SK-N-SH (cell line): ENCODE measurements around the gene POLA1. TPM values are rescaled to one million over a fixed set of nuclear protein-coding genes. Genes with fewer than 3 reads are reported as not detected.

Source experiments
- CTCF ChIA-PET: fragments of 300-600, 350-600 bp; formaldehyde crosslinking; extraction: SDS; loops from one replicate; lab custom pipeline; 2021; lab: Yijun Ruan, JAX
- POLR2A ChIA-PET: fragments of 350-600 bp; sonication (Branson Sonifier 250); formaldehyde crosslinking; extraction: SDS; loops from one replicate; lab custom pipeline; 2020; ENCODE audit warnings: antibody characterized with exemption, inconsistent platforms; lab: Yijun Ruan, JAX
- DNase-seq: peaks from one replicate; pipeline ENCODE4 v3.0.0; 2012
- H2AFZ ChIP-seq: fragments of 200-600 bp; sonication (generic); 2 replicates; pipeline ENCODE4 v1.8.1; 2016; ENCODE audit warnings: antibody characterized with exemption, mild to moderate bottlenecking, low read depth
- H3F3A ChIP-seq: fragments of 200-600 bp; sonication (generic); replicated peaks from 2 replicates; pipeline ENCODE3; 2016; ENCODE audit warnings: antibody characterized with exemption, mild to moderate bottlenecking; ENCODE audit not compliant: insufficient read depth
- H3K27ac ChIP-seq, 2 experiments: fragments of 200-500 bp in 1 of 2; fragments of 200-600 bp in 1 of 2; sonication (Bioruptor generic) in 1 of 2; sonication (generic), shearing (Covaris generic) in 1 of 2; 2 replicates each; pipeline versions ENCODE4 v1.5.1 to v1.6.1; 2014 to 2016; ENCODE audit warnings: low read depth in 2 of 2, inconsistent platforms in 1 of 2, low read length in 1 of 2, mild to moderate bottlenecking in 1 of 2, mixed read lengths in 1 of 2
- H3K27me3 ChIP-seq: fragments of 200-600 bp; sonication (generic), shearing (Covaris generic); 2 replicates; pipeline ENCODE4 v1.6.1; 2016; ENCODE audit warnings: mixed run types; ENCODE audit not compliant: insufficient read depth
- H3K36me3 ChIP-seq, 2 experiments: fragments of 200-500 bp in 1 of 2; fragments of 200-600 bp in 1 of 2; sonication (Bioruptor generic) in 1 of 2; sonication (generic) in 1 of 2; replicated peaks in 1 of 2; 2 replicates each; pipeline versions ENCODE3 to v1.5.1; 2014 to 2016; ENCODE audit warnings: low read length in 1 of 2, mild to moderate bottlenecking in 1 of 2; ENCODE audit not compliant: insufficient read depth in 2 of 2, control insufficient read depth in 1 of 2
- H3K4me1 ChIP-seq, 2 experiments: fragments of 200-500 bp in 1 of 2; fragments of 200-600 bp in 1 of 2; sonication (Bioruptor generic) in 1 of 2; sonication (generic), shearing (Covaris generic) in 1 of 2; 2 replicates each; pipeline versions ENCODE4 v1.5.1 to v1.6.1; 2014 to 2016; ENCODE audit warnings: low read depth in 1 of 2, low read length in 1 of 2, mixed run types in 1 of 2; ENCODE audit not compliant: insufficient read depth in 2 of 2, control insufficient read depth in 1 of 2
- H3K4me2 ChIP-seq: fragments of 200-600 bp; sonication (generic), shearing (Covaris generic); 2 replicates; pipeline ENCODE4 v1.6.1; 2017; ENCODE audit warnings: mixed run types
- H3K4me3 ChIP-seq, 2 experiments: fragments of 200-500 bp in 1 of 2; fragments of 200-600 bp in 1 of 2; sonication (Bioruptor generic) in 1 of 2; sonication (generic), shearing (Covaris generic) in 1 of 2; 2 replicates each; pipeline versions ENCODE4 v1.5.1 to v1.8.1; 2014 to 2016; ENCODE audit warnings: low read depth in 2 of 2, inconsistent platforms in 1 of 2, low read length in 1 of 2, mild to moderate bottlenecking in 1 of 2, mixed read lengths in 1 of 2, moderate library complexity in 1 of 2
- H3K79me2 ChIP-seq: fragments of 200-600 bp; sonication (generic); 2 replicates; pipeline ENCODE4 v1.8.1; 2017; ENCODE audit warnings: mild to moderate bottlenecking; ENCODE audit not compliant: insufficient read depth
- H3K9ac ChIP-seq: fragments of 200-600 bp; sonication (generic); 2 replicates; pipeline ENCODE4 v1.6.1; 2017; ENCODE audit warnings: mixed run types
- H3K9me2 ChIP-seq: fragments of 200-600 bp; sonication (generic); 2 replicates; pipeline ENCODE4 v1.6.1; 2017; ENCODE audit warnings: mixed run types
- H3K9me3 ChIP-seq: fragments of 200-600 bp; sonication (generic); 2 replicates; pipeline ENCODE4 v1.6.1; 2017; ENCODE audit warnings: mixed run types, mild to moderate bottlenecking, moderate library complexity
- H4K20me1 ChIP-seq: fragments of 200-600 bp; sonication (generic); 2 replicates; pipeline ENCODE4 v1.6.1; 2017; ENCODE audit warnings: mild to moderate bottlenecking, mixed run types; ENCODE audit not compliant: insufficient read depth
- CHD2 ChIP-seq: fragments of 150-350 bp; IDR thresholded peaks from 2 replicates; pipeline ENCODE4 v1.6.1; 2018; ENCODE audit warnings: low read length; ENCODE audit not compliant: partially characterized antibody
- EP300 ChIP-seq, 2 experiments: IDR thresholded peaks; 2 replicates each; pipeline versions ENCODE4 v1.4.0 to v1.6.1; 2012; ENCODE audit warnings: borderline replicate concordance in 1 of 2, low read depth in 1 of 2, low read length in 1 of 2
- GATA2 ChIP-seq: sonication (generic); formaldehyde crosslinking; IDR thresholded peaks from 2 replicates; pipeline ENCODE4 v1.5.0; 2020; ENCODE audit warnings: mild to moderate bottlenecking, missing genetic modification reagents
- MXI1 ChIP-seq: IDR thresholded peaks from 2 replicates; pipeline ENCODE4 v1.6.1; 2012; ENCODE audit warnings: mild to moderate bottlenecking, low read depth, low read length, improper control_type of control experiment
- NFIC ChIP-seq: IDR thresholded peaks from 2 replicates; pipeline ENCODE4 v1.4.0; 2012; ENCODE audit warnings: borderline replicate concordance
- RFX5 ChIP-seq: IDR thresholded peaks from 2 replicates; pipeline ENCODE4 v1.6.1; 2012; ENCODE audit warnings: mild to moderate bottlenecking, improper control_type of control experiment, low read length
- SIN3A ChIP-seq: IDR thresholded peaks from 2 replicates; pipeline ENCODE4 v1.6.1; 2012; ENCODE audit warnings: low read depth, mild to moderate bottlenecking, low read length, moderate library complexity, borderline replicate concordance
- WGBS: methylation state at CpG from one replicate; pipeline ENCODE4 v1.1.6; 2017; ENCODE audit warnings: low lambda C conversion rate; 5-methylcytosine and 5-hydroxymethylcytosine counted together
- polyA plus RNA-seq, 3 experiments: library from polyadenylated mRNA; depleted of rRNA; stranded (reverse); fragments of >200 nt; gene quantifications; 2 replicates each; pipeline ENCODE4 v1.2.3, GENCODE V29; 2012
- TF ChIP-seq, protein P1 (sequence below): IDR thresholded peaks from 2 replicates; pipeline ENCODE4 v1.6.1; 2012; ENCODE audit warnings: mild to moderate bottlenecking, low read depth, low read length, moderate library complexity

POLA1 gene
- polyA plus RNA-seq, 1 of the 3 experiments (the other 2 are of a cell fraction): 2.8 TPM

DNA sequence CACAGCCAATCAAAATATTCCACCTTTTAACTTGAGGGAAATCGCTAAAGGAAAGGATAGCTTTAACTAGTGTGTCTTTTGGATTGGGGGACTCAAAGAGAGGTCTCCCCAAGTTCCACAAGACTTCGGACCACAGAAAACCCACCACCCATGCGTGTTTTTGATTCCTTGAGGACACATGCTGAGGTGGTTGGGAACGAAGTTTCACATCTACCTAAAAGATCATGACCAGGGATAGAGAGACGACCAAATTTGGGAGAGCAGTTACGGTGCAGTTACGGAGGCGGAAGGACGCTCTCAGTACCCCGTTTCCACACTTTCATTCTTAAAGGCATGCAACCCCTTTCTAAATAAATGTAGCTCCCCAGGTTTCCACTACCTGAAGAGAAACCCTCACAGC lies 47.7 kb upstream of the POLA1 start:
- peak overlapping the region; percentile 69 for H3K4me2 ChIP-seq
- TF ChIP-seq SIN3A: no peak
- TF ChIP-seq GATA2 (CRISPR knock-in tag): no peak
- 25% methylated on average over 10 of the region's 10 CpGs for whole genome bisulfite sequencing
- no peaks in the 10 kb centered on the region for H3K9me3 ChIP-seq
- H3K27ac ChIP-seq: no peak overlapping the region
- no peak for DNase-seq
- no peaks in the 10 kb centered on the region for H3F3A ChIP-seq
- ChIA-PET POLR2A (no interaction called here), CTCF (interaction anchor here (1.7 kb wide), 1 partner anchor 25 kb away, joined by 5 read pairs; no protein-coding TSS in a partner anchor)
- H2AFZ ChIP-seq: peak overlapping the region; percentile 78; the same call in 1 of the 2 replicates
- H3K9ac ChIP-seq: no peak overlapping the region
- no peaks in the 10 kb centered on the region for H3K79me2 ChIP-seq
- H3K27me3 ChIP-seq: no peaks in the 10 kb centered on the region; the same call in 1 of the 2 replicates
- no peaks in the 10 kb centered on the region for H4K20me1 ChIP-seq
- H3K4me1 ChIP-seq: peaks cover 0 to 8% of the 10 kb centered on the region in 2 experiments; a peak in 1 of 4 replicates
- H3K9me2 ChIP-seq: no peaks in the 10 kb centered on the region
- H3K36me3 ChIP-seq: no peaks in the 10 kb centered on the region
- H3K4me3 ChIP-seq: peak overlapping the region; percentile 50 to 63; a peak in 3 of 4 replicates

DNA sequence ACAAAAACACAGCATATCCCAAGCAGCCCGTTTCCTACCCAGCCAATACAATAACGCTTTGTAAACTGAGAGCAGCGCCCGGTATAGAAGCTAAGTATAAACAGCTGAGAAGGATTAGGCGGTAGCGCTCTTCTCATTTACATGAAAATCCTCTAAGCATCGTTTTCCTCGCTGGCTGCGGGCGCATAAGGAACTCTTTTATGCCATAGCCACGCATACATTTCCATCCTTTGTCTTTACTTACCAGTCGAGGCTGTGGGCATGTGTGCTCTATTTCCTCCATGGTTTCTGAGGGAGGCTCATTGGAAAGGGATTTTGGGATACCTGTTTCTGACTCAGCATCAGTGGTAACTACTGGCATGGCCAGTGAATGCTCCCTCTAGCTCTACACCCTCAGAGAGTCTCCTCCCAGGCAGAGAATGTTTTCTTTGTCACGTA lies 47.0 kb upstream of the POLA1 start:
- DNase-seq: peak; percentile 10
- Histone ChIP-seq H3F3A (no peaks in the 10 kb centered on the region), H3K4me3 (peak overlapping the region; percentile 50 to 63), H3K27ac (peak overlapping the region; percentile 35 to 78; a peak in 3 of 4 replicates), H3K9me3 (no peaks in the 10 kb centered on the region), H3K4me1 (peaks cover 0 to 8% of the 10 kb centered on the region in 2 experiments; a peak in 1 of 4 replicates), H3K27me3 (no peaks in the 10 kb centered on the region; the same call in 1 of the 2 replicates), H3K79me2 (no peaks in the 10 kb centered on the region), H3K36me3 (no peaks in the 10 kb centered on the region), H3K4me2 (peak overlapping the region; percentile 69), H4K20me1 (no peaks in the 10 kb centered on the region), H3K9ac (peak overlapping the region; percentile 47; the same call in 1 of the 2 replicates), H3K9me2 (no peaks in the 10 kb centered on the region), H2AFZ (peak overlapping the region; percentile 78; the same call in 1 of the 2 replicates)
- 2% methylated on average over 13 of the region's 13 CpGs for WGBS
- ChIA-PET CTCF (interaction anchor here (1.7 kb wide), 1 partner anchor 25 kb away, joined by 5 read pairs; no protein-coding TSS in a partner anchor), POLR2A (no interaction called here)
- TF ChIP-seq, protein P1, sequence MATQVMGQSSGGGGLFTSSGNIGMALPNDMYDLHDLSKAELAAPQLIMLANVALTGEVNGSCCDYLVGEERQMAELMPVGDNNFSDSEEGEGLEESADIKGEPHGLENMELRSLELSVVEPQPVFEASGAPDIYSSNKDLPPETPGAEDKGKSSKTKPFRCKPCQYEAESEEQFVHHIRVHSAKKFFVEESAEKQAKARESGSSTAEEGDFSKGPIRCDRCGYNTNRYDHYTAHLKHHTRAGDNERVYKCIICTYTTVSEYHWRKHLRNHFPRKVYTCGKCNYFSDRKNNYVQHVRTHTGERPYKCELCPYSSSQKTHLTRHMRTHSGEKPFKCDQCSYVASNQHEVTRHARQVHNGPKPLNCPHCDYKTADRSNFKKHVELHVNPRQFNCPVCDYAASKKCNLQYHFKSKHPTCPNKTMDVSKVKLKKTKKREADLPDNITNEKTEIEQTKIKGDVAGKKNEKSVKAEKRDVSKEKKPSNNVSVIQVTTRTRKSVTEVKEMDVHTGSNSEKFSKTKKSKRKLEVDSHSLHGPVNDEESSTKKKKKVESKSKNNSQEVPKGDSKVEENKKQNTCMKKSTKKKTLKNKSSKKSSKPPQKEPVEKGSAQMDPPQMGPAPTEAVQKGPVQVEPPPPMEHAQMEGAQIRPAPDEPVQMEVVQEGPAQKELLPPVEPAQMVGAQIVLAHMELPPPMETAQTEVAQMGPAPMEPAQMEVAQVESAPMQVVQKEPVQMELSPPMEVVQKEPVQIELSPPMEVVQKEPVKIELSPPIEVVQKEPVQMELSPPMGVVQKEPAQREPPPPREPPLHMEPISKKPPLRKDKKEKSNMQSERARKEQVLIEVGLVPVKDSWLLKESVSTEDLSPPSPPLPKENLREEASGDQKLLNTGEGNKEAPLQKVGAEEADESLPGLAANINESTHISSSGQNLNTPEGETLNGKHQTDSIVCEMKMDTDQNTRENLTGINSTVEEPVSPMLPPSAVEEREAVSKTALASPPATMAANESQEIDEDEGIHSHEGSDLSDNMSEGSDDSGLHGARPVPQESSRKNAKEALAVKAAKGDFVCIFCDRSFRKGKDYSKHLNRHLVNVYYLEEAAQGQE: no peak
- no peak for TF ChIP-seq GATA2 (CRISPR knock-in tag)
- TF ChIP-seq MXI1: no peak
- TF ChIP-seq RFX5: no peak
- no peak for TF ChIP-seq NFIC
- no peak for TF ChIP-seq EP300 (IDR thresholded peaks at IDR 0.05; ENCODE audit: borderline replicate concordance in 1 of 2, low read depth in 1 of 2, low read length in 1 of 2)
- TF ChIP-seq CHD2: peak; percentile 9
